Naive thymus-derived CD4-positive, alpha-beta T cell (primary cell): ENCODE data around the gene BICC1. TPM values are rescaled to one million over a fixed set of nuclear protein-coding genes. Genes with fewer than 3 reads are reported as not detected.

Experiments used
- ATAC-seq: fragments of 150-1000 bp; cut with Tn5 transposase; 2 replicates; pipeline ENCODE4 v1.10.0; 2021; ENCODE audit warnings: mild to moderate bottlenecking, moderate library complexity
- CTCF ChIA-PET: fragments of 350-600 bp; sonication (Branson Sonifier 250); formaldehyde crosslinking; loops from one replicate; lab custom pipeline; 2021; ENCODE audit warnings: antibody characterized with exemption; lab: Charles Lee
- POLR2A ChIA-PET: fragments of 350-600 bp; sonication (Branson Sonifier 250); formaldehyde crosslinking; loops from one replicate; lab custom pipeline; 2021; ENCODE audit warnings: antibody characterized with exemption, inconsistent platforms; lab: Charles Lee
- DNase-seq, 9 donors: peaks; one replicate each; pipeline versions ENCODE4 v3.0.0 to v3.0.0-alpha.2; 2020 to 2022; ENCODE audit warnings: mixed read lengths in 1 of 9
- H3K27ac ChIP-seq: one replicate; pipeline ENCODE4 v1.7.0; 2013; ENCODE audit warnings: mild to moderate bottlenecking, low read depth, low read length, moderate library complexity
- H3K27me3 ChIP-seq, 2 donors: one replicate each; pipeline ENCODE4 v1.7.0; 2013; ENCODE audit warnings: low read length in 2 of 2, mild to moderate bottlenecking in 2 of 2, moderate library complexity in 2 of 2; ENCODE audit not compliant: control insufficient read depth in 2 of 2, insufficient read depth in 2 of 2
- H3K36me3 ChIP-seq, 3 experiments: 1 replicate in 2 of 3; 2 replicates in 1 of 3; pipeline ENCODE4 v1.7.0; 2013; ENCODE audit warnings: low read length in 3 of 3, mild to moderate bottlenecking in 3 of 3, moderate library complexity in 1 of 3; ENCODE audit not compliant: insufficient read depth in 3 of 3, control insufficient read depth in 2 of 3
- H3K4me1 ChIP-seq, 2 donors: one replicate each; pipeline ENCODE4 v1.7.0; 2013; ENCODE audit warnings: low read length in 2 of 2, mild to moderate bottlenecking in 2 of 2, moderate library complexity in 1 of 2; ENCODE audit not compliant: control insufficient read depth in 2 of 2, insufficient read depth in 2 of 2
- H3K4me3 ChIP-seq: 2 replicates; pipeline ENCODE4 v1.7.0; 2013; ENCODE audit warnings: mild to moderate bottlenecking, low read length
- H3K9me3 ChIP-seq, 3 experiments: 1 replicate in 2 of 3; 2 replicates in 1 of 3; pipeline ENCODE4 v1.7.0; 2013; ENCODE audit warnings: low read length in 3 of 3; ENCODE audit not compliant: control insufficient read depth in 2 of 3
- H3K27ac Mint-ChIP-seq, 9 donors: one replicate each; pipeline ENCODE4 v1.8.0; 2020 to 2022; ENCODE audit warnings: mixed read lengths in 9 of 9, mild to moderate bottlenecking in 8 of 9, moderate library complexity in 5 of 9, inconsistent platforms in 2 of 9
- H3K27me3 Mint-ChIP-seq, 5 donors: one replicate each; pipeline ENCODE4 v1.8.0; 2021 to 2022; ENCODE audit warnings: mixed read lengths in 5 of 5, mild to moderate bottlenecking in 1 of 5
- H3K36me3 Mint-ChIP-seq, 5 donors: one replicate each; pipeline ENCODE4 v1.8.0; 2020 to 2022; ENCODE audit warnings: mixed read lengths in 5 of 5, mild to moderate bottlenecking in 3 of 5, inconsistent platforms in 1 of 5
- H3K4me1 Mint-ChIP-seq, 7 donors: one replicate each; pipeline ENCODE4 v1.8.0; 2020 to 2022; ENCODE audit warnings: mixed read lengths in 7 of 7, mild to moderate bottlenecking in 3 of 7, inconsistent platforms in 1 of 7
- H3K4me3 Mint-ChIP-seq, 10 donors: one replicate each; pipeline ENCODE4 v1.8.0; 2020 to 2022; ENCODE audit warnings: mild to moderate bottlenecking in 10 of 10, mixed read lengths in 10 of 10, moderate library complexity in 6 of 10, inconsistent platforms in 2 of 10
- H3K9me3 Mint-ChIP-seq, 11 donors: one replicate each; pipeline ENCODE4 v1.8.0; 2020 to 2022; ENCODE audit warnings: mixed read lengths in 11 of 11, mild to moderate bottlenecking in 4 of 11, inconsistent platforms in 1 of 11, moderate library complexity in 1 of 11
- intact Hi-C, 2 donors: fragments of 100-400 bp; cut with micrococcal nuclease; formaldehyde crosslinking; loops; one replicate each; pipeline ENCODE4 v1.15.1; 2023
- polyA plus RNA-seq, 2 donors: library from polyadenylated mRNA; unstranded; fragments of 300-500 nt; fragmentation: Illumina TruSeq; gene quantifications; one replicate each; pipeline ENCODE4 v1.2.3, GENCODE V29; 2021
- total RNA-seq, 6 experiments: library from RNA in 5 of 6; stranded (reverse) in 5 of 6; gene quantifications; 1 replicate in 5 of 6; 2 replicates in 1 of 6; pipeline ENCODE4 v1.2.3 and lab custom pipeline; 2021 to 2026

Gene BICC1
- total and polyA plus RNA-seq, 7 experiments from 2014 or later, result 0.05 to 0.10 TPM; not detected in 5

GRCh38 chr10:58641708-58642107 lies 129.0 kb downstream of the BICC1 start:
- intact Hi-C loops, result no loop called here
- no peaks in the 10 kb centered on the region for H3K27me3 ChIP-seq
- Mint-ChIP-seq H3K9me3 (peaks cover 0 to 3% (median 0%) of the 10 kb centered on the region in 11 donors), H3K27me3 (peaks cover 0 to 10% (median 6%) of the 10 kb centered on the region in 5 donors), H3K4me1 (no peaks in the 10 kb centered on the region), H3K36me3 (no peaks in the 10 kb centered on the region), H3K27ac (no peak overlapping the region), H3K4me3 (no peak overlapping the region)
- no peaks in the 10 kb centered on the region for H3K4me1 ChIP-seq
- DNase-seq (no peak), ATAC-seq (no peak)
- H3K4me3 ChIP-seq, result no peak overlapping the region
- CTCF ChIA-PET, result no interaction called here
- no peaks in the 10 kb centered on the region for H3K36me3 ChIP-seq
- POLR2A ChIA-PET, result no interaction called here
- H3K9me3 ChIP-seq, result no peaks in the 10 kb centered on the region
- no peak overlapping the region for H3K27ac ChIP-seq

- H3K4me1 ChIP-seq, result no peaks in the 10 kb centered on the region
- Mint-ChIP-seq H3K9me3 (peaks cover 0 to 3% (median 0%) of the 10 kb centered on the region in 11 donors), H3K27me3 (peaks cover 0 to 10% (median 6%) of the 10 kb centered on the region in 5 donors), H3K4me1 (no peaks in the 10 kb centered on the region), H3K36me3 (no peaks in the 10 kb centered on the region), H3K4me3 (no peak overlapping the region), H3K27ac (no peak overlapping the region)
- no peaks in the 10 kb centered on the region for H3K9me3 ChIP-seq
- ATAC-seq (no peak), DNase-seq (no peak)
- POLR2A ChIA-PET, result no interaction called here
- no peaks in the 10 kb centered on the region for H3K27me3 ChIP-seq
- no peak overlapping the region for H3K27ac ChIP-seq
- no peaks in the 10 kb centered on the region for H3K36me3 ChIP-seq
- intact Hi-C loops, result no loop called here
- H3K4me3 ChIP-seq, result no peak overlapping the region
- CTCF ChIA-PET, result no interaction called here
Observed at GRCh38 chr10:58642283-58642682, 129.6 kb downstream of the BICC1 start.

GRCh38 chr10:58642916-58643428 lies 130.3 kb downstream of the BICC1 start:
- intact Hi-C loops, result no loop called here
- Mint-ChIP-seq H3K27ac (no peak overlapping the region), H3K4me1 (no peaks in the 10 kb centered on the region), H3K36me3 (no peaks in the 10 kb centered on the region), H3K4me3 (no peak overlapping the region), H3K9me3 (peaks cover 0 to 1% (median 0%) of the 10 kb centered on the region in 11 donors), H3K27me3 (peaks cover 0 to 10% (median 6%) of the 10 kb centered on the region in 5 donors)
- Histone ChIP-seq H3K36me3 (no peaks in the 10 kb centered on the region), H3K4me1 (no peaks in the 10 kb centered on the region), H3K27ac (no peak overlapping the region), H3K4me3 (no peak overlapping the region), H3K9me3 (no peaks in the 10 kb centered on the region), H3K27me3 (no peaks in the 10 kb centered on the region)
- DNase-seq (no peak), ATAC-seq (no peak)
- ChIA-PET CTCF (no interaction called here), POLR2A (no interaction called here)

- intact Hi-C loops, result no loop called here
- Histone ChIP-seq H3K9me3 (no peaks in the 10 kb centered on the region), H3K27me3 (no peaks in the 10 kb centered on the region), H3K4me1 (no peaks in the 10 kb centered on the region), H3K27ac (no peak overlapping the region), H3K4me3 (no peak overlapping the region), H3K36me3 (no peaks in the 10 kb centered on the region)
- Mint-ChIP-seq H3K9me3 (peaks cover 0 to 1% (median 0%) of the 10 kb centered on the region in 11 donors), H3K36me3 (no peaks in the 10 kb centered on the region), H3K27ac (no peak overlapping the region), H3K27me3 (peaks cover 0 to 10% (median 5%) of the 10 kb centered on the region in 5 donors), H3K4me3 (no peak overlapping the region), H3K4me1 (no peaks in the 10 kb centered on the region)
- CTCF ChIA-PET, result no interaction called here
- DNase-seq (no peak), ATAC-seq (no peak)
- POLR2A ChIA-PET, result no interaction called here
Observed at GRCh38 chr10:58644311-58644710, 131.6 kb downstream of the BICC1 start.

GRCh38 chr10:58645416-58646146 lies 132.9 kb downstream of the BICC1 start:
- H3K4me1 Mint-ChIP-seq, result no peaks in the 10 kb centered on the region
- Histone ChIP-seq H3K36me3 (no peaks in the 10 kb centered on the region), H3K4me1 (no peaks in the 10 kb centered on the region), H3K9me3 (no peaks in the 10 kb centered on the region), H3K4me3 (no peak overlapping the region), H3K27me3 (no peaks in the 10 kb centered on the region), H3K27ac (no peak overlapping the region)
- ChIA-PET POLR2A (no interaction called here), CTCF (no interaction called here)
- intact Hi-C loops, result no loop called here
- no peaks in the 10 kb centered on the region for H3K36me3 Mint-ChIP-seq
- H3K9me3 Mint-ChIP-seq, result no peaks in the 10 kb centered on the region
- H3K4me3 Mint-ChIP-seq, result no peak overlapping the region
- H3K27me3 Mint-ChIP-seq, result peaks cover 0 to 10% (median 5%) of the 10 kb centered on the region in 5 donors
- no peak overlapping the region for H3K27ac Mint-ChIP-seq
- no peak for ATAC-seq
- DNase-seq, result no peak

- ChIA-PET CTCF (no interaction called here), POLR2A (no interaction called here)
- no peak for DNase-seq
- no peak overlapping the region for H3K27ac Mint-ChIP-seq
- no peak for ATAC-seq
- no peak overlapping the region for H3K4me3 Mint-ChIP-seq
- Histone ChIP-seq H3K27me3 (no peaks in the 10 kb centered on the region), H3K27ac (no peak overlapping the region), H3K4me1 (no peaks in the 10 kb centered on the region), H3K9me3 (no peaks in the 10 kb centered on the region), H3K36me3 (no peaks in the 10 kb centered on the region), H3K4me3 (no peak overlapping the region)
- peaks cover 0 to 5% (median 0%) of the 10 kb centered on the region in 5 donors for H3K27me3 Mint-ChIP-seq
- H3K36me3 Mint-ChIP-seq, result no peaks in the 10 kb centered on the region
- H3K4me1 Mint-ChIP-seq, result no peaks in the 10 kb centered on the region
- intact Hi-C loops, result no loop called here
- H3K9me3 Mint-ChIP-seq, result no peaks in the 10 kb centered on the region
Observed at GRCh38 chr10:58647376-58648112, 134.9 kb downstream of the BICC1 start.
